ENCODE data around the gene PTCD3.

The PTCD3 gene

GRCh38 chr2:86066915-86067314 lies 39.1 kb upstream of the PTCD3 start:
- DNase-seq (ENCODE audit: low spot score), result no peak
- CTCF ChIA-PET, result no interaction called here
- H3K27ac ChIP-seq, result no peak overlapping the region
- TF ChIP-seq CTCF (conservative IDR thresholded peaks at IDR 0.05; ENCODE audit: low read depth), result no peak
- POLR2A ChIA-PET (ENCODE audit: low non-redundant PET), result no interaction called here

- POLR2A ChIA-PET (ENCODE audit: low non-redundant PET), result no interaction called here
- no peak overlapping the region for H3K27ac ChIP-seq
- no peak for DNase-seq (ENCODE audit: low spot score)
- no peak for TF ChIP-seq CTCF (conservative IDR thresholded peaks at IDR 0.05; ENCODE audit: low read depth)
- CTCF ChIA-PET, result no interaction called here
Observed at GRCh38 chr2:86068136-86068588, 37.9 kb upstream of the PTCD3 start.

- no peak for DNase-seq (ENCODE audit: low spot score)
- TF ChIP-seq CTCF (conservative IDR thresholded peaks at IDR 0.05; ENCODE audit: low read depth), result no peak
- POLR2A ChIA-PET (ENCODE audit: low non-redundant PET), result no interaction called here
- H3K27ac ChIP-seq, result no peak overlapping the region
- CTCF ChIA-PET, result interaction anchor here (0.6 to 0.7 kb wide), 2 partner anchors 40 to 95 kb away, joined by 3 to 5 read pairs; no protein-coding TSS in a partner anchor
Observed at GRCh38 chr2:86068648-86069047, 37.4 kb upstream of the PTCD3 start.

DNA sequence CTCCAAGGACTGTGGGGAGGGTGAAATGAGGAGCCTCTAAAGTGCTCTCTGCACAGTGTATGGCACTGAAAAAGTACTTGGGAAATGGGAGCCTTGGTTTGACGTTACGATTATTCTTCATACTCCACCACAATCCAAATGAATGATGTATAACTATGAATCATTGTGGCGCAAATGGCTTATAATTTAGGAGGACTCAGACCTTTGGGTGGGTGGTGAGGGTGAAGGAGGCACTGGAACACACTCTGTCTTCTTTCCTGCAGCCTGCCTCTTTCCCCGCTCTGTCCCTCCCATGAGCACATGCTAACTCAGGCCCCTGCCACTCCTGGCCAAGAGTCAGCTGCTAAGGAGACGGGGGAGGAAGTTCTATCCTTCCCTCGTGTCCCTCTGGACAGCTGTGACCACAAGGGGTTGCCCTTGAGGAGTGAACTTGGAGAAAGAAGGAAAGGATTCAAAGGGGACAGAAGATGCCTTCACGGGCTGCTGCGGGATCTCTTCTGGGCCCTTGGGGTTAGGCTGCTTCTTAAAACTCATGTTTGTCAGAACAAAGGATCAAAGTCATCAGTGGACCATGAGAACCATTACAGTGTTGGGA lies 36.8 kb upstream of the PTCD3 start:
- POLR2A ChIA-PET (ENCODE audit: low non-redundant PET), result no interaction called here
- DNase-seq (ENCODE audit: low spot score), result no peak
- TF ChIP-seq CTCF (conservative IDR thresholded peaks at IDR 0.05; ENCODE audit: low read depth), result no peak
- no peak overlapping the region for H3K27ac ChIP-seq
- CTCF ChIA-PET, result interaction anchor here (0.6 to 1.1 kb wide), 3 partner anchors 10 to 94 kb away, joined by 3 to 5 read pairs (median 3); no protein-coding TSS in a partner anchor

DNA sequence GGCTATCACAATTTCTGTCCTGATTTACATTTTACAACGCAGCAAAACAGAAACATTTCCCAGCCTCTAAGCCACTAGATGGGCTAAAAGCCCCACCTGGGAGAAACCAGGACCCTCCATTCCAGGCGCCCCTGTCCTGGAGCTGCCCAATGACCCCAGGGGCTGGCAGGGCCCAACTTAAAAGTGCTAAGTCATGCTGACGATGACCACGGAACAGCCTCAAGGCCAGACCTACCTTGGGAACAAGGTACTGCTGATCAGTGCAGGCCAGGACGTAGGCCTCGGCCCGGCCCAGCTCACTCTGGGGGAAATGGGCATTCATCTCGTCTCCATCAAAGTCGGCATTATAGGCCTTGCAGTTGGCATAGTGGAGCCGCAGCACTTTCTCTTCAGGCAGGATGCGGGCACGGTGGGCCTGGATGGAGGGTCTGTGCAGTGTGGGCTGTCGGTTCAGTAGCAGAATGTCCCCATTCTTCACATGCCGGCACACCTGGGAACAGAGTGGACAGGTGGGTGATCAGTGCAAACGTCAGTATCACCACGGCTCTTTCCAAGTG lies 36.2 kb upstream of the PTCD3 start:
- no peak for TF ChIP-seq CTCF (conservative IDR thresholded peaks at IDR 0.05; ENCODE audit: low read depth)
- ChIA-PET POLR2A (ENCODE audit: low non-redundant PET) (no interaction called here), CTCF (interaction anchor here (0.6 to 1.1 kb wide), 2 partner anchors 10 to 341 kb away, joined by 3 read pairs; no protein-coding TSS in a partner anchor)
- H3K27ac ChIP-seq, result no peak overlapping the region
- no peak for DNase-seq (ENCODE audit: low spot score)

DNA sequence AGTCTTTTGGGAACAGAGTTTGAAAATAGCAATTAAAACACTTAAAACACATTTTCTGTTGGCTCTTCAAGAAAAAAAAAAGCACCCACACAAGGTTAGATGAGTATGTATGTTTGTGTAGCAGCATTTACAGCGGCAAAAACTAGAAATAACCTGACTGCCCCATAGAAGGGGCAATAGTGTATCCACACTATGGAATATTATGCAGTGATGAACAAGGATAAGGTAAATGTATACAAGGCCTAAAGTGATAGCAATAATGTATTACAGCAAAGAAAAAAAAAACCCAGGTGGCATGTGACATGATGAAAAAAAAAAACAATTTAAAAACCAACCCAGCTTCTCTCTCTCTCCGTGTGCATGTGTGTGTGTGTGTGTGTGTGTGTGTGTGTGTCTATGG lies 35.2 kb upstream of the PTCD3 start:
- CTCF ChIA-PET, result interaction anchor here (0.6 to 0.7 kb wide), 2 partner anchors 258 to 440 kb away, joined by 3 read pairs; no protein-coding TSS in a partner anchor
- no peak for TF ChIP-seq CTCF (conservative IDR thresholded peaks at IDR 0.05; ENCODE audit: low read depth)
- no peak overlapping the region for H3K27ac ChIP-seq
- DNase-seq (ENCODE audit: low spot score), result no peak
- POLR2A ChIA-PET (ENCODE audit: low non-redundant PET), result no interaction called here

All from RWPE1 (cell line).